ENCODE data around the gene SLC9A3.
A peak's percentile ranks its signal among the peaks of the same experiment; 100 is the strongest.

The SLC9A3 gene

DNA sequence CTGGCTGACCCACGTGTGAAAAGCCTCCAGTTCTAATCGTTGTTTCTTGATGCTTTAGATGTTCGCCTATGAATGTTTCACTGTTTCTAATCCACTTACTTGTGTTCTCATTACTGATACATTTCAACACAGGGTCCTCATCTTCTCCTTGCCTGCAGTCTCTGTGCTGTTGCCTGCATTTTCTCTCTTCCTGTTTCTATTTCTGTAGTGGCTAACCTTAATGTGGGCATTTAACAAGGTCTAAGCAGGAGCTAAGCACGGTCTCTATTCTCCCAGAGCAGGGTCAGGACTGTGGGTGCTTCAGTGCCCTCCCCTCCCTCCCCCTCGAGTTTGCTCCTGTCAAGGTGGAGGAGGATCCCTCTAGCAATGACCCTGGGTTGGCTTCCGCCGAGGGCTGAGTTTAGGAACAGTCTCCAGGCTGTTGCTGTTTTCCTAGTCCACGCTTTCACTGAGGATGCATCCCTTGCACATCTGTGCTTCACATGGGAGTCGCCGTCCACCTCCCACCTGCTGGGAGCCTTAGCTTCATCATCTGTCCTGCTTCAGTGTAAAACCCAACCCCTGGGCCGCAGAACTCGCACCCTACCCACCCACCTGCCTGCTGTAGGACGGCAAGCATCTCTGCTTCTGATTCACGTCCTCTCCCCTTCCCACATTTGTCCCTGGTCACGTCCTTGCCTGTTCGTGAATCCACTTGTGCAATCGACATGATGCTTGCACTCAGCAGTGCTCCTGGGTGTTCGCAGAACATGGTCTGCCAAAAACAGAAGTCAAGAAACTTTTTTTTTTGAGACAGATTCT is 83.6 kb downstream of the SLC9A3 start:
- no peak for DNase-seq

GRCh38 chr5:439636-440035 is 84.6 kb downstream of the SLC9A3 start:
- DNase-seq: no peak

- DNase-seq: no peak
These were observed 85.1 kb downstream of the SLC9A3 start for GRCh38 chr5:439181-439580.

DNA sequence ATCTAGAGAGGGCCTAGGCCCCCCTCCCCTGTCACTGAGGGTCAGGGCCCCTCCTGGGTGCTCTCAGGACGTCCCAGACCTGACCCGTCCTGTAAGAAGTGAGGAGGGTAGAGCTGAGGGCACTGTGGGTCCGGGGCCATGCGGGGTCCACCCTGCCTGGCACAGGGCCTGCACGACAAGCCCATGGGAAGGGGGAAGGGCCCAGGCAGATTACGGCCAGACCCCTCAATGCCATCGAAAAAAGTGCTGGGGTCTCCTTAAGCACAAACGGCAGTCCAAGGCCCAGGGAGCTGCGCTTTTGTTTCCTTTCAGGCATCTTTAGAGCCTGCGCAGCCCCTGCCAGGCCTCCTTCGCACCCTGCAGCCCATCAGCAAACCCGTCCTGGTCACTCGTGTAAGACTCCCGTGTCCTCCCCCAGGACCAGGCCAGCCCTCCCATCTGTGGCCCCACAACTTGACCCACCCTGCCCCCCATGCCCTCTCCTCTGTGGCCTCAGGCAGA is 85.7 kb downstream of the SLC9A3 start:
- no peak for DNase-seq

- no peak for DNase-seq
These were observed 86.9 kb downstream of the SLC9A3 start for GRCh38 chr5:437281-437771.

GRCh38 chr5:436641-436975 is 87.6 kb downstream of the SLC9A3 start:
- DNase-seq: no peak

DNA sequence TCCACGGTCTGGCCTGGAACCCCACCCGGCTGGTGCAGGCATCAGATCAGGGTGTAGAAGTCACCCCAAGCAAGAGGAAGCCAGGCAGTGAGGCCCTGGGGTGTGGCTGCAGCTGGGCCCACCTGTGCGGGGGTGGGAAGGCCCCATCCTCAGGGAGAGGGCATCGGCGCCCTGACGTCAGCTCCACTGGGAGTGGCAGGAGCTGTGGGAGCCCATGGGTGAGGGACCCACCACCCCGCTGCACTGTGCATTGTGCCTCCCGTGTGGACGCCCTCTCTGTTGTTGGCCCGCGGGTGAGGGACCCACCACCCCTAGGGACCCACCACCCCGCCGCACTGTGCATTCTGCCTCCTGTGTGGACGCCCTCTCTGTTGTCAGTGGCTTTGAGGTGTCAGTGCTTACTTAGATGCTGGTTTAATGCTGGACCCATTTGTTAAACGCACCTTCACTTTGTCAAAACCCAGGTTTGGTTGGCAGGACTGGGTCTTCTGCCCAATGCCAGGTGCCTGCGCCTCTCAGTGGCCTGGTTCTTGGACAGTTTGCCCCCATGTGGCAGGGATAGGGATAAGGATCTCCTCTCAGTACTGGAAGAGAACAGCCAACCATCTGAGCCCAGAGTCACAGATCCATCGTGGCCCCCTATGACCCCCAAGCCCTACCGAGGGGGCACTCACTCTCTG is 88.1 kb downstream of the SLC9A3 start:
- no peak for DNase-seq

GRCh38 chr5:435156-435790 is 89.0 kb downstream of the SLC9A3 start:
- DNase-seq: no peak

GRCh38 chr5:434443-435146 is 89.7 kb downstream of the SLC9A3 start:
- no peak for DNase-seq

DNA sequence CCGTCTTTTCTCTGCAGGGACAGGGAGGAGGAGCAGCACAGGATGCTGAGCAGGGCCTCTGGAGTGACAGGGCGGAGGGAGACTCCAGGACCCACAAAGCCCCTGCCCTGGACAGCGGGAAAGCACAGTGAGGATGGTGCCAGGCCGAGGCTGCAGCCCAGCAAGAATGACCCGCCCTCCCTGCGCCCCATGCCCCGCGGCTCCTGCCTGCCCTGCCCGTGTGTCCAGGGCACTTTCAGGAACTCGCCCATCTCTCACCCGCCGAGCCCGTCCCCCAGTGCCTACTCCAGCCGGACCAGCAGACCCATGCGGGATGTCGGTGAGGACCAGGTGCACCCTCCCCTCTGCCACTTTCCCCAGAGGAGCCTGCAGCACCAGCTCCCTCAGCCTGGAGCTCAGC is 90.4 kb downstream of the SLC9A3 start:
- no peak for DNase-seq

GRCh38 chr5:432928-433791 is 91.1 kb downstream of the SLC9A3 start:
- DNase-seq: no peak

GRCh38 chr5:432201-432927 is 91.9 kb downstream of the SLC9A3 start:
- no peak for DNase-seq

- no peak for DNase-seq
These were observed 92.6 kb downstream of the SLC9A3 start for GRCh38 chr5:431711-432050.

GRCh38 chr5:431001-431710 is 93.1 kb downstream of the SLC9A3 start:
- peak; percentile 30 for DNase-seq

- no peak for DNase-seq
These were observed 93.9 kb downstream of the SLC9A3 start for GRCh38 chr5:430214-430925.

DNA sequence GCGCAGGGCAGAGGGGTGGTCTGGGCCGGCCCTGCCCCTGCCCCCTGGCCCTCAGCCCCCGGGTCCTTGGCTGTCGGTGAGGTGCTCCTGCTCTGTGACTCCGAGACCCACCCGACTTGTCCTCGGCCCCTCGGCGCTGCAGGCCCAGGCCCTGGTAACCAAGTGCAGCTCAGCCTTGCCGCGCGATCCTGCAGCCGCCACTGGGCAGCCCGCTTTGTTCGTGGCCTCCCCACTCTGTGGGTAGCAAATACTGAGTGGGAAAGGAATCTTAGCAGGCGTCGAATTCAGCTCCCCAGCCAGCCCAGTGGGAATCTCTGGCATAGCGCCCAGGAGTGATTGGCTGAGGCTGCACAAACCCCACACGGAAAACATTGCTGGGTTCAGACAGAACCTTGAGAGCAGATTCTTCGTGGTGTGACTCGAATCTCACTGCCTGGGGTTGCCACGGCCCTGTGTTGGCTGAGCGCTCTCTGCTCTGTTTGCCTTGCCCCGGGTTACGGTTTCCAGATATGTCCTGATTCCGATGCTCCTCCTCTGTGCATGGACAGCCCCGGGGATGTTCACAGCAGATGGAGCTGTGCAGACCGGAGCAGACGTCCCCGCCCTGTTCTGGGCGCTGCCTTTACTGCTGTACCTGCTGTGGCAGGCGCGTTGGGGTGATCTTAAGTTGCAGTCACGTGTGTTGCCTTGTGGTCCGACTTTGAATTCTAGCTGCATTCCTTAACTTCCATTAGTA is 94.6 kb downstream of the SLC9A3 start:
- DNase-seq: no peak

- no peak for DNase-seq
These were observed 95.3 kb downstream of the SLC9A3 start for GRCh38 chr5:428754-429452.

- no peak for DNase-seq
These were observed 96.0 kb downstream of the SLC9A3 start for GRCh38 chr5:428219-428618.

Measured in NCI-H2081 treated with DMSO at 0.1 percent for 48 hours (cell line).